Measurements from ENCODE around the gene PDGFRA.

PDGFRA gene

GRCh38 chr4:54228961-54229501 lies at the start of gene PDGFRA:
Gene PDGFRA (plus strand): TSS chr4:54229293. CDS start chr4:54258769, 29,476 bp downstream.
- DNase-seq (ENCODE audit: low read depth, low spot score): peak; percentile 80
- ChIA-PET POLR2A (interaction anchor here (0.6 to 2.2 kb wide), 4 partner anchors 12 to 908 kb away, joined by 3 to 11 read pairs (median 5); no protein-coding TSS in a partner anchor), CTCF (interaction anchor here (0.6 to 6.3 kb wide), 12 partner anchors 9 to 1031 kb away, joined by 3 to 70 read pairs (median 4); no protein-coding TSS in a partner anchor)
- no peak for TF ChIP-seq CTCF (IDR thresholded peaks at IDR 0.05; ENCODE audit: insufficient read depth, low read length, missing control alignments)
- H3K4me3 ChIP-seq (ENCODE audit: low read depth, low read length): peak within 1 kb of the TSS; percentile 93

DNA sequence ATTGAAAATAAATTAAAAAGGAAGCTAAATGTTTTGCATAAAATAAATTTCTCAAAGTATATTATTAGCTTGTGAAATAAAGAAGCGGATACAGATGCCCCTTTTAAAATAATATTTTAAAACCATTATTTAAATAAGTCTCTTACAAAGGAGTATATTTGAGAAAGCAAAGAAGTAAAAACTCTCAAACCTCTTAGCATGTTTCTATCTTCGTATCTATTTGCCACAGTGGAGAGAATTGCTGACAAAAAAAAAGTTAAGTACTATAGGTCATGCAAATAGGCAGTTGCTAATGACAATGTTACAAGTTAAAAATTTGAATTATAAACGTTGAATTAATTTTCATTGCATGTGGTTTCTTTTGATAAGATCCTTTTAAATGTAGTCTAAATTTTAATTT lies 44.5 kb upstream of the PDGFRA start:
- H3K4me3 ChIP-seq (ENCODE audit: low read depth, low read length): no peak overlapping the region
- no peak for TF ChIP-seq CTCF (IDR thresholded peaks at IDR 0.05; ENCODE audit: insufficient read depth, low read length, missing control alignments)
- ChIA-PET POLR2A (interaction anchor here (0.6 kb wide), 1 partner anchor 235 kb away, joined by 3 read pairs; no protein-coding TSS in a partner anchor), CTCF (interaction anchor here (0.8 kb wide), 2 partner anchors 18 to 254 kb away, joined by 3 read pairs; no protein-coding TSS in a partner anchor)
- DNase-seq (ENCODE audit: low read depth, low spot score): no peak

- CTCF ChIA-PET: interaction anchor here (0.8 kb wide), 2 partner anchors 18 to 255 kb away, joined by 3 read pairs; no protein-coding TSS in a partner anchor
- no peak for TF ChIP-seq CTCF (IDR thresholded peaks at IDR 0.05; ENCODE audit: insufficient read depth, low read length, missing control alignments)
- no peak overlapping the region for H3K4me3 ChIP-seq (ENCODE audit: low read depth, low read length)
- DNase-seq (ENCODE audit: low read depth, low spot score): no peak
- POLR2A ChIA-PET: no interaction called here
Measured at GRCh38 chr4:54185044-54185780, 43.9 kb upstream of the PDGFRA start.

DNA sequence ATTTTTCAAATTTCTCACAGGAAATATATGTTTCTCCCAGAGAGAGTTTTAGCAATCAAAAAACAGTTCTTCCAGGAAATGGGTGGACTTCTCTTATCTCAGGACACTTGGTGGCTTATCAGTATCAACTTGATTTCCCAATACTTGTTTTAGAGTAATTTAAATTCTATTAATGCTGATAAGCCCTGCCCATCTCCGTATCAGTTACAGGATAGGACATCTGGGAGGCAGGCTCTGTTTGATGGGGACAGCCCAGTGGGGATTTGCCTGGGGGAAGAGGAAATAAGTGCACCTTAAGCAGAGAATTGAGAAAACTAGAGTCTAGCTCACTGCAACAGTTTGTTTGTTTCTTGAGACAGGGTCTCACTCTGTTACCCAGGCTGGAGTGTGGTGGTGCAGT lies 43.2 kb upstream of the PDGFRA start:
- DNase-seq (ENCODE audit: low read depth, low spot score): no peak
- H3K4me3 ChIP-seq (ENCODE audit: low read depth, low read length): no peak overlapping the region
- TF ChIP-seq CTCF (IDR thresholded peaks at IDR 0.05; ENCODE audit: insufficient read depth, low read length, missing control alignments): no peak
- POLR2A ChIA-PET: no interaction called here
- CTCF ChIA-PET: no interaction called here

- ChIA-PET CTCF (no interaction called here), POLR2A (no interaction called here)
- TF ChIP-seq CTCF (IDR thresholded peaks at IDR 0.05; ENCODE audit: insufficient read depth, low read length, missing control alignments): no peak
Measured at GRCh38 chr4:54186371-54186770, 42.7 kb upstream of the PDGFRA start.

GRCh38 chr4:54187148-54187547 lies 41.9 kb upstream of the PDGFRA start:
- TF ChIP-seq CTCF (IDR thresholded peaks at IDR 0.05; ENCODE audit: insufficient read depth, low read length, missing control alignments): no peak
- ChIA-PET CTCF (no interaction called here), POLR2A (no interaction called here)
- no peak overlapping the region for H3K4me3 ChIP-seq (ENCODE audit: low read depth, low read length)
- DNase-seq (ENCODE audit: low read depth, low spot score): no peak

More at GRCh38 chr4:54186371-54186770, 42.7 kb upstream of the PDGFRA start:
- no peak overlapping the region for H3K4me3 ChIP-seq (ENCODE audit: low read depth, low read length)
- DNase-seq (ENCODE audit: low read depth, low spot score): no peak

Data from AG04449 (cell line).